ENCODE measurements around the gene CST5.
"Not testable (repeated sequence)": the region's sequence is repeated elsewhere in the genome, so short reads cannot be mapped to it uniquely, and the experiment has no call there.

CST5 gene, protein sequence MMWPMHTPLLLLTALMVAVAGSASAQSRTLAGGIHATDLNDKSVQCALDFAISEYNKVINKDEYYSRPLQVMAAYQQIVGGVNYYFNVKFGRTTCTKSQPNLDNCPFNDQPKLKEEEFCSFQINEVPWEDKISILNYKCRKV

DNA sequence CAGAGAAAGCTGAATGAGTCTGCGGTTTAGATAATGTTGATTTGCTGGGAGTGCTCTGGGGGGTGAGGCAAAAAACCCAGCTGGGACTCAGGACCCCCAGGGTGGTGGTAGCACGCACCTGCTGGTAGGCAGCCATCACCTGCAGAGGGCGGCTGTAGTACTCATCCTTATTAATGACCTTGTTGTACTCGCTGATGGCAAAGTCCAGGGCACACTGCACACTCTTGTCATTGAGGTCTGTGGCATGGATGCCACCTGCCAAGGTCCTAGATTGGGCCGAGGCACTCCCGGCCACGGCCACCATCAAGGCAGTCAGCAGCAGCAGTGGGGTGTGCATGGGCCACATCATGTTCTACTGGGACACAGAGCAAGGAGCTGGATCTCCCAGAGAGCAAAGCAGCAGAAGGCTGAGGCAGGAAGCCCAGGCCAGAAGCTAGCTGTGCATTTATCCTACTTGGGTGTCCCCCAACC is at the start of gene CST5:
TSS of gene CST5 (minus strand) at position 421 of the 471 bp plus-strand sequence. CDS start at position 349, 72 bp downstream.
- no peak for DNase-seq (ENCODE audit: low spot score)

DNA sequence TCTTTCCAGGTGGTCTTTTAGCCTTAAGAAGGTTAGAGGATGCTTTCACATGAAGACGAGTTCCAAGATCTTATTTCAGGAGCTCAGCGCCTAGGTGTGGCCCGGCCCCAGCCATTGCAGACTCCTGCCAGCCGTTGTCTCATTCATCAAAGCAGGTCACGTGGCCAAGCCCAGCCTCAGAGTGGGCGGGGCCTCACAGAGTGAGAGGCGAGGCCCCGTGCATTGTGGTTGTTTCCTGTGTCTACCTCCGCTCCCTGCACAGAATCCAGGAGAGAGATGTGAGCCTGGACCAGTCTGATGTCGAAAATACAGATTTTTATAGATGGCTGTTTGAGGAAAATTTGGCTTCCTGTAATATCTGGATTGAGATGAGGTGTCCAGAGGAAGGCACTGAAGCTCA is 49.2 kb upstream of the CST5 start:
- no peak for DNase-seq (ENCODE audit: low spot score)

DNA sequence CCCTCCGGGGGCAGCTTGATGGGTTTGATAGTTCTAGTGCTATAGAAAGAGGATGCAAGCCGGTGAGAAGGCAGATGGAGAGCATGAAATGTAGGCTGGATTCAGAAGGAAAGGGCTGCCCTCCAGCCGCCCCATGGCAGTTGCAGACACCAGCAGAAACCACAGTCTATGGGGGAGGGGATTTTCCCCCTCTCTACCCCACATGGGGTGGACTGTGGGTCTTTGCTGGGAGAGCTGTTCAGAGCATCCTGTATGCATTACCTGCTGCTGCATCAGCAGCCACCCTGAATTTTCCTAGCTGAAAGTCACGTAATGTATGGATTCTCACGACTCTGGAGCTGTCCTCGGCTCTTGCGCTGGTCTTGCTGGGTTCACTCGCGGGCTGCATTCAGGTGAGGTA is 48.8 kb upstream of the CST5 start:
- no peak for DNase-seq (ENCODE audit: low spot score)

DNA sequence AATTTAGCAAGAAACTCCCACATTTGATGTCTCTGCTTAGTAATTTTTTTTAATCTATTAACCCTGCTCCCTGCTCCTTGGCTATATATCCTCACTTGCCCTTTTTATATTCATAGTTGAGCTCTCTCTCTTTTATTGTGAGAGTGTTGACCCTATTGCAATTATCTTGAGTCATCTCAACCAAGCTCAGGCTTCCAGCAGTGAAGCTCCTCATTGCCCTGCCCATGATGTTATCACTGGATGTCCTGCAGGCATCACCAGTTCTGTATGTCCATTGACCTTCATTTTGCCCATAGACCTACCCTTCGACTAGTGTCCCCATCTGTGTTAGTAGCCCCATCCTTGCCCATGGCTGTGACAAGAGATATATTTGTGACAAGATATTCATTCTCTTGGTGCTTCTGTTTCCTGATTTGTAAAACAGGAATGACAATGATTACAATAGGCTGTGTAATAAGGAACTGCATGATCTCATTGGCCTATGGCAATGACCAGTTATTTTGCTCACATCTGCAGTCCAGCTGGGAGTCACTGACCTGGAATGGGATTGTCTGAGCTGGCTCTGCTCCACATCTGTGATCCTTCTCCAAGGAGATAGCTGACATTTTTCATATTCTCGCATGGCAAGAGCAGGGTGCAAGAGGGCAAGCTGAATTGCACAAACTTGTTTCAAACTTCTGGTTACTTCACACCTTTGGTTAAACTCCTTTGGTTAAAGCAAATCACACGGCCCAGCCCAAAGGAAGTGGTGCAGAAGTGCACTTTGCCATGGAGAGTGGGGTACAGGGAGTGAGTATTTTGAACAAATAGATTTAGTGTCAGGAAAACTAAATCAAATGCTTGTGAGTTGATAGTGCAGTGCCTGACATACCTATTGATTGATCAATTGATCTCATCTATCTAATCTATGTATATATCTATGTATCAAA is 47.7 kb upstream of the CST5 start:
- DNase-seq (ENCODE audit: low spot score) = peak; percentile 57

DNA sequence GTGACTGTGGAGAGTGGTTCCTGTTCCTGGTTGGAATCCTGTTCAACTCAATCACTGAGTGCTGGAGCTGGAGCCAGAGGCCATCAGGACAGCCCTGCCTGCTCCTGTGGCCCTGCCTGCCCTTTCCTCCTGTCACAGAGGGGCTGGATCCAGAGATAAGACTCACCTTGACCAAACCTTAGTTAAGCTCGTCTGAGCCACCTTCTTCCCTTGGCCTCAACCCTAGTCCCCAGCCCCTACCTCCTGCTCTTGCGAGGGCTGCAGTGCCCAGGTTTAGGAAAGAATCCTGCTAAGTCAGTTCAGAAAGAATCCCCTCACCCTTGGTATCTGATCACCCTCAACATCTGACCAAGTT is 47.0 kb upstream of the CST5 start:
- no peak for DNase-seq (ENCODE audit: low spot score)

DNA sequence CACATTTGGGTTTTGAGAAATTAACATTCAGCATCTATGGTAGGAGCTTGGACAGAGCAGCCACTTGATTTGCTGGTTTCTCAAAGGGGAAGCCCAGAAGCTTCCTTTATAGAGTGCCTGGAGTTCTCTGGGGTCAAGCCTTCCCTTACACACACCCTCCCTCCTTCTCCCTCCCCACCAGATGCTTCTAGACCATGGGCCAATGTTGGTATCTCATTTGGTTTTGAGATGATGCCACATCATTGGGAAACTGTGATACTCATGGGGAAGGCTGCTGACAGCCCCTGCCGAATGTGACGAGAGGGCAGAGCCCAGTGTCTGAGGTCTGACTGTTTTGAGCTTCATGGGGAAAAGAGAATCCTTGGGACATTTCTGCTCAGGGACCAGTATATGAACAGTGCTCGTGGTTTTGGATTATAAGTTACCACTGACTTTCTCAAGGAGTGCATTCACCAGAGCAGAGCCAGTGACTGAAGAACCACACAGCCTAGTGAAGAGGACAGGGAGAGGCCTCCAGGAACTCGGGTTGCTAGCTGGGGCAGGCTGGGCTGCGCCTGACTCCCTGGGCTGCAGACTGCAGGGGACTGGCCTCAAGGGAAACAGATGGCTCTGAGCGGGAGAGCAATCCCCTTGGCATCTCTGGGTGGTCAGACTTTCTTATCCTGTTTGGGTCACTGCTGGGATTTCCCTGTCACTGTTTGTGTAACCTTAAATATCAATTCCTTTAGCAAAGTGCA is 46.4 kb upstream of the CST5 start:
- DNase-seq (ENCODE audit: low spot score) = no peak

DNA sequence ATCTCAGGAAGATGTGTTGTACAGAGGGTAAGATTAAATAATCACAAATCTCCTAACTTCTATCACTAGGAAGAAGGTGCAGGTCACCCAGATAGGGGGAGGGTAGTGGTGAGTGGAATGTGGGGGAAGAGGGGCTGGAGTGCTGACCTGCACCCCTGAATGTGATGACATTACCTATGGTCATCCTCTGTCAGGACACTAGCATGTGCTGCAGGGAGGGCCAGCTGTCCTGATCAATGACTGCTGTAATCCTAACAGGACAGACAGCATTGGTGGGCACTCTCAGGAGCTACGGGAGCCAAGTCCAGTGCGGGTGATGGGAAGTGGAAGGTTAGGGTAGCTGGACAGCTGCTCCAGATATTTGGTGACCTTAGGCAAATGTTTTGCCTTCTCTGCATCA is 45.2 kb upstream of the CST5 start:
- no peak for DNase-seq (ENCODE audit: low spot score)

DNA sequence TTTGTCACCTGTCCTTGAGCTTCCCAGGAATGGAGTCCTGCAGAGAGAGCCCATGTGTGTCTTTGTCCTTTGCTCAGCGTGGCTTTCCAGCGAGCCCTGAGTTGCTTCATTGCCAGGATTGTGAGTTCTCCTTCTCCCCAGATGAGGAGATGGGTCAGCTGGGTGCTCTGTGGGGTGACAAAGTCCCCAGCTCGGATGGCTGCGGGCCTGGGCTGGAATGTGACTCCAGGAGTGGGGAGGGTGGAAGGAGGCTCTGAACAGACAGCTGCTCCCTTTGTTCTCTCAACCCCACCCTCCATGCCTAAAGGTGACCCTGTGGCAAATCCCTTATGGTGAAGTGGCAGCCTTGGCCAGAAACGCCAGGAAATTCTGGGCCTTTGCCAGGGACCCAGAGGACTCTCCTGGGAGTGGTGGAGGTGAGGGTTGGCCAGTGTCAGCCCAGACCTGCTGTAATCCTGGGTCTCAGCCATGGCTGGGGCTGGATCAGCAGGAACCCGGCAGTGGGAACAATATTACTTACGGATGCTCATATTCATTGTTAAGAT is 44.4 kb upstream of the CST5 start:
- DNase-seq (ENCODE audit: low spot score) = no peak

DNA sequence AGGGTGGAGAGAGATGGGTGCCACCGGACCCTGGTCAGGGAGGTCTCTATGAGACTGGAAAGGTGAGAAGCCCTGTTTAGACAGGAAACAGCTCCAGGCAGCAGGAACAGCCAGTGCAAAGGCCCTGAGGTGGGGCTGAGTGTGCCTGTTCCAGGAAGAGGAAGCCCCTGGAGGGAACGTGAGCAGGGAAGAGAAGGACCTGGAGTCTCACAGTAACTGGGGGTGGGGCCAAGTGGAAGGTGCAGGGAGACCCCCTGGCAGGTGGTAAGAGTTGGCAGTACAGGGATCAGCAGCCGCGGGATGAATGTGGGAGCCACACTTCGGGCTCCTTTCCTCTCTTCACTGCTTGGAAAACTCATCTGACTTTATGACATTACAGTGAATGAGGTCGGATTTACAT is 43.8 kb upstream of the CST5 start:
- no peak for DNase-seq (ENCODE audit: low spot score)

DNA sequence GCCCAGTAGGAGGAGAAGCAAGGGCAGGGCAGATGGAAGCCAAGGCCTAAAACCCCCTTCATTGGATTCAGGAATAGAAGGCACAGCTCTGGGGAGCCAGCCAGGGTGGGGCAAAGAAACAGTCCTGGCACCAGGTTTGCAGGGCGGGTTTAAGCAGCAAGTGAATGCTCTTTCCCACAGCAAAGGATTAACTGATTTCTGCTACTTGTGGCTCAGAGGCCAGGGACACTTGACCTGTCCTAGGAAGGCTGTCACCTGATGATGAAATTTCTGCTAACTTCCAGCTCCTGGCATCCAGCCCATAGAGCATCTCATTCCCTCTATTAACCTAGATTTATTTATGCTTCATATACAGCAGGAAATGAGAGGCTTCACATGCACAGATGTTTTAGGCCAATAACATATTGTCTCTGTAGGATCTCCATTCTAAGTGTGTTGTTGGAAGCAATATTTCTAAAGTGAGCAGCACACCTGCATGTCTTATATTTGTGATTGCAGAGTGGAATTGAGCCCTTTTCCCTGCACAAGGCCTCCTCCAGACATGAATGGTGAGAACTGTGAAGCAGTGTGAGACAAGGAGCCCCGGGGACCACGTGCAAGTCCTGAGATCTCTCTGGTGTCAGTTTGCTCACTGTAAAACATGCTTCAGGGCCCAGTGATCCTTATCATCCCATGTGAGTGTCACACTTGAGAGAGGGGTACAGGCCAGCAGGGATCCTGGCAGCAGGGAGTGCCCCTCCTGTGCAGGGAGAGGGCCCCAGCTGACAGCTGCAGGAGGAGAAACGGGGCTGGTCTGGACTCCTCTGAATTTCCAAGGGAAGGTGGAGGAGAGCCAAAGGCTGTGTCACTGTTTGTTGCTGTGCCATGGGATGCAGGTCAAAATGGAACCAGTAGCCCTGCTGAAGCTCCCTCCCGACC is 41.1 kb upstream of the CST5 start:
- peak; percentile 19 for DNase-seq (ENCODE audit: low spot score)

DNA sequence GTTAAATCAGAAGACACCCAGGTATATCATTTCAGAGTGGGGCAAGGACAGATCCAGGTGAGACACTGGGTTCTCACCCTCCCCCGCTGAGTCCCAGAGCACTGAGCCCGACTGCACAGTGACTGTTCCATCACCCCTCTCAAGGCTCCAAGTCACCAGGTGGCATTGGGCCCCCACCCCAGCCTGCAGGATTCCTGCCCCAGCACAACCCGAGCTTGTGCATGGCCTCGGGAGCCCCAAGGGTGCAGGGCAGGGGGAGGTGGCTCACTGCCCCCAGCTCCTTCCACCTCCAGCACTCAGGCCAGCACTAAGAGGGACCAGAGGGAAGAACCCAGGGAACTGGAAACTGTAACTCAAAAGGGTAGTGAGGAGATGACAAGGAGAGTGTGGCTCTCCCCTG is 39.3 kb upstream of the CST5 start:
- no peak for DNase-seq (ENCODE audit: low spot score)

DNA sequence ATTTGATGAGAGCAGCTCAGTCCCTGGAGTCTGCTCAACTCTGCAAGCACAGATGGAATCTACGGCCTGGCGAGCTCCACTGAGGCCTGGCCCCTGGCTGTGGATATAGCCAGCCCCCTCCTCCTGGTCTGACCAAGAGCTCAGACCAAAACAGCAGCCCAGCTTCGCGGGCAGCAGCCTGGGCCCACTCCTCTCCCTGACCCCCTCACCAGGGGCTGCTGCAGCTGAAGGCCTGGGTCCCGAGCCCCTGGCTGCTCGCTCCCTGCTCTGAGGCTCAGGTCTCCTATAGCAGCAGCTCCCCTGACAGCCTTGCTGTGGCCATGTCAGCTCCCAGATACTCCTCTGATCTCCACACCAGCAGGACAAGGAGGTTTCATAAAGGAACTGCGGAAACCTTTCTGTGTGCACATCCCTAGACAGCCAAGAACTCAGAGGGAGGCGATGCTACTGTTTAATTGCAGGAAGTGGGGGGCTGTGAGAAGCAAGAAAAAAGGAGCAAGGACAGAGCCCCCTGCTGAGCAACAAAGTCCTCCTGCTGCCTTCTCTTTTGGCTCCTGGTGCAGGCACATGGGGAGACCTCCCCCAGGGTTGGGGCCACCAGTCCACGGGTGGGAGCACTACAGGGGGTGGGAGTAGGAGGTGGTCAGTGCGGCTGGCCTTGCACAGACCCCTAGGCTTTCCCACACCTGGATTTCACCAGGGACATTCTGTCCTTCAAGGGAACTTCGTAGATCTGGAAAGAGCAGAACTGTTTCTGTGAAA is 38.7 kb upstream of the CST5 start:
- DNase-seq (ENCODE audit: low spot score) = no peak

DNA sequence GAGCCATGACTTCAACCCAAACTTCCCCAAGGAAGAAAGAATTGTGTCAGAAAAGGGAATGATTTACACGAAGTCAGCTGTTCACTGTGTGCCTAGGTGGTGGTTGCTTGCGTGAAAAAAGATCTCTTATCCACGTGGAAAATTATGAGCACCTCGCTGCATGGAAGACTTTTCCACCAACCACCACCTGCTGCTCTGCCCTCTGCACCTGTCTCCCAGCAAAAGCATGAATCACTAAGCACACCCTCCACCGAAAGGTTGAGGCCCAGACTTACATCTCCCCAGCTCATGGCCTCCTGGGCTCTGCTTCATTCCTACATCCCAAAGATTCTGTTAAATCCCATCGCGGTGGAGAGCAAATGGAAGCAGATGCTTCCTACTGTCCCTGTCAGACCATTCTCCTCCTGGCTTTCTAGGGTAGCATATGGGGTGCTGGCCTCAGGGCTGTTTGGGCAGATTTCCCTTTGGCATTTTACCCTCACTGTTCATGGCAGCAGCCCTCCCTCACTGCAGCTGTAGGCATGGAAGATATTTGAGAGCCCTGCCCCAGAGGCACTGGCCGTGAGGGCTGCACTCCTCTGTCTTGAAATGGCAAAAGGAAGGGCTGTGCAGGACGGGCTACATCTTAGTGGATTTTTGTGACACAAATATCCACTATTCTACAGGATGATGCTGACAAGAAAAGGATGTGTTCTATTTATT is 37.6 kb upstream of the CST5 start:
- DNase-seq (ENCODE audit: low spot score) = no peak

DNA sequence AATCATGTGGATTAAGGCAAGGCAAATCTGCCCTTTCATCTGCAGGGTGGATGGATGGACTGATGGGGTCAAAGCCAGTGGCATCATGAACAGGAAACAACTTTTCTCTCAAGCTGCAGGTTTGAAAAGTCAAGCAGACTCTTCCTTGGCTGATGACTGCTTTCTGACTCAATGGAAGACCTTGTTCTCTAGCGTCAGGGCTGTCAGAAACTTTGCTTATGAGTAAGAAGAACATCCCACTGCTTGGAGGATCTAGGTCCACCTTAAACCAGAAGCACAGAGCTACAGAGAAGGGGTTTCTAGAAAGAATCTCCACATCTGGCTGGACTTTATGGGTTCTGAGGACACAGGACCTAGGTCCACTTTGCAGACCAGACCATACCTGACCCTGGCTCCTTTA is 36.3 kb upstream of the CST5 start:
- DNase-seq (ENCODE audit: low spot score) = no peak

DNA sequence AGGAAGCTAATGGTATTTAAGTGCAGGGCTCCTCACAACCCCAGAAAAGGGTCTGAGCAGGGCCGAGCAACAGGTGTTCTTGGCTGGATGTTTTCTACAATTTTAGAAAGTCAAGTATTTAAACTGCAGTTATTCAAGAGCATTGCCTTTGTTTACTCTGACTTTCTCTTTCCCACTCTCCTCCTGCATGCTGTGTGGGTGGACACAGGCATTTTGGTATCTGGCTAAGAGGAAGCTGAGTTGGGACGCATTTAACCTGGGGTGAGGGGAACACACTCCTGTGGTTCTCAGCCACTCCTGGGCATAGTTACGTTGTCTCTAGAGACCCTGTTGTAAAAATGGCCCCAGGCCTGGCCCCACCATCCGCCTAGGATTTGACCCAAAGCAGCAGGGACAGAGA is 34.9 kb upstream of the CST5 start:
- not testable (repeated sequence) for DNase-seq (ENCODE audit: low spot score)

DNA sequence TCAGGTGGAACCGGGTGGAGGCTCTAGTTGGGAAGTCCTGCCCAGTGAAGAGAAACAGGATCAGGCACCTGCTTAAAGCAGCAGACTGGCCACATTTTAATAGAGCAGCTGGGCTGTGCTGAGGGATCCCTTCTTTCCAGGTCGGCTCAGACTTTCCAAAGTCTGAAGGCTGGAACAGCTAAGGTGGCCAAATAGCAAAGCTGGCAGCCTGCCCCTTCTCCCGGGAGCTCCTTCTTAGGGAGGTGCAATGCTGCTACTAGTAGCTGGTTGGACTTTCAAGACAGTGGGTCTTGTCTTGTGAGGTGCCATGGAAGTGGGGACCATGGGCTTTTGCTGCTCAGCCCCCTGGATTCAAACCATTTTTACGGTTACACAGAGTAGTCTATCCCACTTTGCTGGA is 30.7 kb upstream of the CST5 start:
- no peak for DNase-seq (ENCODE audit: low spot score)

DNA sequence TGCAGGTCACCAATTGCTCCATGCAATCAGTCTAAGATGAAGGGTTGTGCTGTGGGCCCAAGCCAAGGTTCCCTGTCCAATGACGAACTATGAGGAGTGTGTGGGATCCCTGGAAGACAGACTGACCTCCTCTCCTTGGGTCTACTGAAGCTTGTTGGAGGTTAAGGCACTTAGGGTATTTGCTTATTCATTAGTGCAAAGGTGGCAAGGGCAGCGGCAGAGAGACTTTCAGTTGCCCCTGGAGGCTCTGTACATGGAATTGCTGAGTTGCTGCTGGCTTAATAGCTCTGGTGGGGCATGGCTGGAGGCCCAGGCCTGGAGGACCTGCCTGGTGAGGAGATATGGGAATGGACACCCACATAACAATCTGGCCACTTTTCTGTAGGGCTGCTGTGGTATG is 29.8 kb upstream of the CST5 start:
- no peak for DNase-seq (ENCODE audit: low spot score)

DNA sequence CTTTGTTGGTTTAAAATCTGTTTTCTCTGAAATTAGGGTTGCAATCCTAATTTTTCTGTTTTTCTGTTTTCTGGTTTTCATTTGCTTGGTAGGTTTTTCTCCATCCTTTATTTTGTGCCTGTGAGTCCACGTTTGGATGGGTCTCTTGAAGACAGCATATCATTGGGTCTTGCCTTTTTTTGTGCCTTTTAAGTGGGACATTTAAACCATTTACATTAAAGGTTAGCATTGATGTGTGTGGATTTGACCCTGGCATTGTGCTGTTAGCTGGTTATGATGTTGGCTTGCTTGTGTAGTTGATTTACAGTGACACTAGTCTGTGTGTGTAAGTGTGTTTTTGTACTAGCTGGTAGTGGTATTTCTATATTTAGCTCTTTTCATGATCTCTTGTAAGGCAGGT is 28.0 kb upstream of the CST5 start:
- no peak for DNase-seq (ENCODE audit: low spot score)

DNA sequence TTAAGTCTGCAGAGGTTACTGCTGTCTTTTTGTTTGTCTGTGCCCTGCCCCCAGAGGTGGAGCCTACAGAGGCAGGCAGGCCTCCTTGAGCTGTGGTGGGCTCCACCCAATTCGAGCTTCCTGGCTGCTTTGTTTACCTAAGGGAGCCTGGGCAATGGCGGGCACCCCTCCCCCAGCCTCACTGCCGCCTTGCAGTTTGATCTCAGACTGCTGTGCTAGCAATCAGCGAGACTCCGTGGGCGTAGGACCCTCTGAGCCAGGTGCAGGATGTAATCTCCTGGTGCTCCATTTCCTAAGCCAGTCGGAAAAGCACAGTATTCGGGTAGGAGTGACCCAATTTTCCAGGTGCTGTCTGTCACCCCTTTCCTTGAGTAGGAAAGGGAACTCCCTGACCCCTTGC is 22.8 kb upstream of the CST5 start:
- not testable (repeated sequence) for DNase-seq (ENCODE audit: low spot score)

DNA sequence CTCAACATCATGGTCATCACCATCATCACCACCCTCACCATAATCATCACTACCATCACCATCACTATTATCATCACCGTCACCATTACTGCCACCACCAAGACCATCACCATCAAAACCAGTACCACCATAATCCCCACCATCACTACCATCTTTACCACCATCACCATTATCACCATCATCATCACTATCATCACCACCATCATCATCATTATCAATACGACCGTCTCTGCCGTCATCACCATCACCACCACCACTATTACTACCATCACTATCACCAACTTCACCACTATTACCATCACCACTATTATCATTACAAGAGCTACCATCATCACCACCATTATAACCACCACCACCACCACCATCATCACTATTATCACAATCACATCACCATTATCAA is 11.3 kb upstream of the CST5 start:
- DNase-seq (ENCODE audit: low spot score) = not testable (repeated sequence)
